ENCODE results near the gene TPTE2.
"Not testable (repeated sequence)": the region's sequence is repeated elsewhere in the genome, so short reads cannot be mapped to it uniquely, and the experiment has no call there.

TPTE2 gene

GRCh38 chr13:19567820-19568534, 6.6 kb upstream of the TPTE2 start:
- no peak for DNase-seq (ENCODE audit: low read depth in 2 of 2)

GRCh38 chr13:19561585-19561984, 253 bp upstream of the TPTE2 start:
- DNase-seq (ENCODE audit: low read depth in 2 of 2), result no peak

DNA sequence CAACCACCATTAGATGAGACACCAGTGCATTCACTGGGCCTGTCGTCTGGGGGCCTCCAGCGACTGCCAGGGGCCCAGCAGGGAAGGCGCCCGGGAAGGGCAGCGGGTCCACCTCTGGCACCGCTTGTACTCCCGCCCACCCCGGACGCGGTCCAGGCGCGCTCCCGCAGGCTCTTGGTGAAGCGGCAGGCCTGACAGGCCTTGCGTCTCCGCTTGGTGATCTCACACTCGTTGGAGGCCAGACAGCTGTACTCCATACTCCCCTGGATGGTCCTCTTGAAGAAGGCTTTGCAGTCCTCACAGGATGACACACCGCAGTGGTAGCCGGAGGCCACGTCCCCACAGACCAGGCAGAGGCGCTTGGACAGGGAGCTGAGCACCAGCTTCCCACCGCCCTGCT, 660 bp downstream of the TPTE2 start:
- not testable (repeated sequence) for DNase-seq (ENCODE audit: low read depth in 2 of 2)

DNA sequence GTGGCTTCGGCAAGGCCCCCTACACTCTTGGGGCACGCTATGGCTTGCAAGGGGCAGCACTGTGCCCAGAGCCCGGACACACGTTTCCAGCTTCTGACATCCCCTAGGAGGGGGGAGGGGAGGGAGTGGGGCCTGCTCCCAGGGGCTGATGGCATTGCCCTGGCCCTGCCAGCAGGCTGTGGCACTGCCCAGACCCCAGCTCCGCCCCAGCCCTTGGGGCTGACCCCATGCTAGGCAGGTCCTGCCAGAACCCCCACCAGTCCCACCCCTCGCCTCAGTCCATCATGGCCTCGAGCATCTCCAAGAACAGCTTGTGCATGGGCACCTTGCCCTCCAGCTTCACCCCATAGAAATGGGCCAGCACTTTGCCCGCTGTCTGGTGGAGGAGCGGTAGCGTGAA, 1.6 kb downstream of the TPTE2 start:
- DNase-seq (ENCODE audit: low read depth in 2 of 2), result not testable (repeated sequence)

DNA sequence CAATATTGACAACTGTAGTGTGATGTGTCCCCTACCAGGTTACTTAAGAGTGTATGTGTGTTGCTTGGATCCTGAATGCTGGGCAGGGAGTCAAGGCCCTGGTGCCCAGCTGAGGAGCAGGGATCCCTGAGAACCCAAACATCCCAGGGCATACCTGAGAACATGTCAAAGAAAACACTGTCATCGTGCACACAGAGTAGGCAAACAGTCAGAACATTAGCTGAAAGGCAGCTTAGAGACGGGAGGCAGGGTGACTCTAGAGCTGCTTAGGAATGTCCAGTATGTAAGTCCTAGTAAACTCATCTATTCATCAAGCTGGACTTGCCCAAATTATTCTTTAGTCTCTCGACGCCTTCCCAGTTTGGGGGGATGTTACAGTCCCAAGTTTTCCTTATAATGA, 4.0 kb downstream of the TPTE2 start:
- not testable (repeated sequence) for DNase-seq (ENCODE audit: low read depth in 2 of 2)

GRCh38 chr13:19549245-19549644, 12.1 kb downstream of the TPTE2 start:
- DNase-seq (ENCODE audit: low read depth in 2 of 2), result not testable (repeated sequence)

DNA sequence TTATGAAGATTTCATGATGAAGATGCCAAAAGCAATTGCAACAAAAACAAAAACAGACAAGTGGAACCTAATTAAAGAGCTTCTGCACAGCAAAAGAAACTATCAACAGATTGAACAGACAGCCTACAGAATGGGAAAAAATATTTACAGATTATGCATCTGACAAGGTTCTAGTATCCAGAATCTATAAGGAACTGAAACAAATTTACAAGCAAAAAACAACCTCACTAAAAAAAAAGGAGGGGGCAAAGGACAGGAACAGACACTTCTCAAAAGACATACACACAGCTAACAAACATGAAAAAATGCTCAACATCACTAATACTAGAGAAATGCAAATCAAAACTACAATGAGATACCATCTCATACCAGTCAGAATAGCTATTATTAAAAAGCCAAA, 35.7 kb downstream of the TPTE2 start:
- not testable (repeated sequence) for DNase-seq (ENCODE audit: low read depth in 2 of 2)

DNA sequence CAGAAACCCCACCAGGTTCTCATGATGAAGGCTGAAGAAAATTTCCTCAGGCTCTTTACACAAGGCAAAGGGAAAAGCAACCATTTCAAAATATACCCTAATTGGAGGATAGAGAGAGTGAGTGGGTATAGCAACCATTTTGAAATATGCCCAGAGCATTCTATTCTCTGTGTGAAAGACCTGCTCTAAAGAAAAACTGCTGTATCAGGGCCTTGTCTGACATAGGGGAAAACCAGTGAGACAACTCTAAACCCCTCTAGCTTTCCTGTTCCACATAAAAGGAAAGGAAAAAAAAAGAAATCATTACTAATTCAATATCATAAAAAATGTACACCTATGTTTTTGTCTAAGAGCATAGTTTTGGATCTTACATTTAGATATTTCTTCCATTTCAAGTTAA, 42.3 kb downstream of the TPTE2 start:
- DNase-seq (ENCODE audit: low read depth in 2 of 2), result no peak

DNA sequence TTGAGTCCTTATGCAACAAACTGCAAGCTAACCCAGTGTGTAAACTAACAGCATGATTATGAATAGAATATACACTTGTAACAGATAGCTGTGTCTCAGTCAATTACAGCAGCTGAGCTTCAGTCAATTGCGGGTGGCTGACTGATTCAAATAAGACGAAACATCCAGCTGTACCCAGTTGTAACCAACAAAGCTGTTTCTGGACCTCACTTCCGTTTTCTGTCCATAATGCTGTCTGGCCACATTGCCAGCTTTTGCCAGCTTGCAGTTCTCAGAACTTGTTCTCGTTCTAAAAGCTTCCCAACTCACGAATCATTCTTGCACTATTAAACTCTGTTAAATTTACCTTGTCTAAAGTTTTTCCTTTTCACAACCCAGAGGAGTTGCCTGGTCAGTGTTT, 53.7 kb downstream of the TPTE2 start:
- not testable (repeated sequence) for DNase-seq (ENCODE audit: low read depth in 2 of 2)

- not testable (repeated sequence) for DNase-seq (ENCODE audit: low read depth in 2 of 2)
Observed at GRCh38 chr13:19460126-19460525, 101.2 kb downstream of the TPTE2 start.

DNA sequence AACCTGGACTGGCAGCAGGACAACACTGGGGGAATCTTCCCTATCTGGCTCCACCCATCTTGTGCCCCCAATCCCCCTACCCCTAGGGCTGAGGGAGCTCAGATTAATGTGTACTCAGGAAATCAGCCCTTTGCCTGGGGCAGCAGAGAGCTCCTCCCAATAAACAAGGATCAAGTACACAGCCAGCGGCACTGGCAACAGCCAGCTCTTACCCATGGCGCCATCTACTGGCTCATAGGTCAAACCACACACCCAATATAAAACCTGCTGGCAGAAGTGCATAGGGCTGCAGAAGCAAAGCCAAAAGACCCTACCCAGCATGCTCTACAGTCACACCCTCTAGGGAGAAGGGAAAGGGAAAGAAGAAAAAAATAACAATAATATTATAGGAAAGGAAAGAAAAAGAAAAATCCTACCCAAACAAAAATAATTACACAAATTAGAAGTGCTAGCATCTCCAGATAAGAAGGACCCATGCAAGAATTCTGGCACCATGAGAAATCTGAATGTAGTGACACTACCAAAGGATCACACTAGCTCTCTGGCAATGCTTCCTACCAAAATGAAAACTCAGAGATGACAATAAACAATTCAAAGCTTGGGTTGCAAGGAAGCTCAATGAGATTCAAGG, 122.2 kb downstream of the TPTE2 start:
- DNase-seq (ENCODE audit: low read depth in 2 of 2), result peak; percentile 0 to 8

DNA sequence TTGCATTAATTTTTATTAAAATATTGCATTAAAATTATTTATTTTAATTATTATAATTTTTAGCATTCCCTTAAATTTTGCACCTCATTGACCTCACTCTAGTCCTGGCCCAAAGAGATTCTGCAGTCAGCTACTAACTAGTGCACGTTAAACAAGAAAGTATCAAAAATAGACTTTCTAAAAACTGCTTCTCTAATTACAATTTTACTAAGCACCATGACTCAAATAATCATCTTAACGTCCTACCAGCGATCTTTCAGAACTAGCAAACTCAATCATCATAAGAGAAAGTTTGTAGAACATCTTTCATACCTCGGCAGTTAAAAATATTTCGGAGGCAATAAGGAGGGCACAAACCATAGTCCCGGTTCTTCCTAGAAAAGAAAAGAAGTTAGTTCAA, 123.6 kb downstream of the TPTE2 start:
- not testable (repeated sequence) for DNase-seq (ENCODE audit: low read depth in 2 of 2)

DNA sequence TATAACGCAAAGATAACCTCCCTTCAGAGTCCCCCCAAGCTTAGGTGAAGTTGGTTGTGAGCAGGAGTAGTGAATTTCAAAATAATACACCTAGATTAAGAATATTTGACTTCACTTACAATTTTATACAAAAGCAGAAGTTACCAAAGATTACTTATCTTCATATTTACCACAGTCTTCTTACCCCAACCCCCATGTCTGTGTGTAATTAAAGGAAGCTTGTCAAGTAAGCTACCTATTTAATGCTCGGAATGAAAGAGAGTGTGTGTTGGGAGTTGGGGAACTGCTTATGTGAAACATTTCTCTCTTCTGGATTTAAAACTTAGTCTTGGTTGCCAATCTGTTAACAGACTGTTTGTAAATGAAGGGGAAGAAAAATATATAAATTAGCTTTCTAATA, 139.1 kb downstream of the TPTE2 start:
- not testable (repeated sequence) for DNase-seq (ENCODE audit: low read depth in 2 of 2)

DNA sequence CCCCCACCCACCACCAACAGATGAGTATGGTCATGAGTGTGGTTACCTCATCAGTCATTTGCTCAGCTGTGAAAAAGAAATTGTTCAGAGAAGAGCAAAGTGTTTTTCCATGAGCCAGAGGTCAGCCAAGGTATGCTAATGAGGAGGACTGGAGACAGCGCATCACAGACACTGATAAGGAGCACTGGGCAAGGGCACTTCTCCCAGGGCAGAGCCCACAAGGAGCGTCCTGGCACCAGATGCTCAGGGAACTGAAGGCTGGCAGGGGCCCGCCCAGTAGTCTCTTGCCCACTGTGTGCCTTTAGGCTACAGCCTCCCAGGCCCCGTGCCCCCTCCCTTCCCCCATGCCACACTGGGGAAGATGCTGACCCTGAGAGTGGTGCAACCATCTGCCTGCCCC, 148.8 kb downstream of the TPTE2 start:
- not testable (repeated sequence) for DNase-seq (ENCODE audit: low read depth in 2 of 2)

DNA sequence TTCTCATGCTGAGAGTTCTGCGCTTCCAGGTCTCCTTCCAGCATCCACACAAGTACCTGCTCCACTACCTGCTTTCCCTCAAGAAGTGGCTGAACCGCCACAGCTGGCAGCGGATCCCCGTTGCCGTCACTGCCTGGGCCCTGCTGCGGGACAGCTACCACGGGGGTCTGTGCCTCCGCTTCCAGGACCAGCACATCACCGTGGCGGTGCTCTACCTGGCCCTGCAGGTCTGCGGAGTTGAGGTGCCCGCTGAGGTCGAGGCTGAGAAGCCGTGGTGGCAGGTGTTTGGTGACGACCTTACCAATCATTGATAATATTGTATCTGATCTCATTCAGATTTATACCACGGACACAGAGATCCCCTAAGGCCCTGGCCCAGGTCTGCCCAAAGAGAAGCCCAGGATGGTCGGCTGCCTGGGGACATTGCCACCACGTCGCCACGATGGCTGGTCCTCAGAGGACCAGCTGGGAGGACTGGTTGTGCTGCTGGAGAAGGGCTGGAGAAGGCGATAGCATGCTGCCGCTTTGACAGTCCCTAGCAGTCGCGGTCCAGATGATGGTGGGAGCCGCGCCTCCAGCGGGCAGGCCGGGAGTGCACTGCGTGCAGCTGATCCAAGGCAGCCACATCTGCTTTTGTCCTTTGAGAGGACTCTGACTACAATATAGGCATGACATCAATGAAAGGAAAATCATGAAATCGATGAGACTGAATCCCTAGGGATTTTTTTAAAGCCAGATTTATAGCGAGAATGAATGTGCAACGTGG, 178.4 kb downstream of the TPTE2 start:
- not testable (repeated sequence) for DNase-seq (ENCODE audit: low read depth in 2 of 2)

- DNase-seq (ENCODE audit: low read depth in 2 of 2), result no peak
Observed at GRCh38 chr13:19382111-19382510, 179.2 kb downstream of the TPTE2 start.
